Panc1 (cell line): ENCODE measurements around the gene NRP2. TPM values are rescaled to one million over a fixed set of nuclear protein-coding genes. Genes with fewer than 3 reads are reported as not detected.

Source experiments
- ATAC-seq: fragments of 200-7000 bp; cut with Tn5 transposase; 2 replicates; pipeline ENCODE4 v1.9.1; 2020; ENCODE audit warnings: mild to moderate bottlenecking, moderate library complexity
- BruUV-seq: library from RNA; stranded (reverse); fragments of 400-500 nt; replicated peaks from 2 replicates; lab custom pipeline; 2021; lab: Mats Ljungman, UMichigan
- CTCF ChIA-PET: fragments of 300-600 bp; sonication (Branson Sonifier 250); formaldehyde crosslinking; loops from one replicate; lab custom pipeline; 2022; ENCODE audit warnings: antibody characterized with exemption; lab: Charles Lee
- POLR2A ChIA-PET: fragments of 300-600 bp; sonication (Branson Sonifier 250); formaldehyde crosslinking; loops from one replicate; lab custom pipeline; 2022; ENCODE audit warnings: antibody characterized with exemption; lab: Charles Lee
- DNase-seq: peaks from one replicate; pipeline ENCODE4 v3.0.0-alpha.2; 2010; ENCODE audit warnings: low read depth, low spot score
- H3K27ac ChIP-seq: 2 replicates; pipeline ENCODE4 v1.5.1; 2011; ENCODE audit warnings: mild to moderate bottlenecking, low read length, inconsistent platforms
- H3K27me3 ChIP-seq: fragments of 200-500 bp; sonication (Bioruptor generic); 2 replicates; pipeline ENCODE4 v1.6.0; 2014; ENCODE audit warnings: low read length, inconsistent platforms; ENCODE audit not compliant: control insufficient read depth, insufficient read depth
- H3K36me3 ChIP-seq: fragments of 200-500 bp; sonication (Bioruptor generic); 2 replicates; pipeline ENCODE4 v1.5.1; 2014; ENCODE audit warnings: inconsistent platforms, mild to moderate bottlenecking, low read length, moderate library complexity; ENCODE audit not compliant: control insufficient read depth, insufficient read depth
- H3K4me1 ChIP-seq: 2 replicates; pipeline ENCODE4 v1.5.1; 2011; ENCODE audit warnings: inconsistent platforms, mild to moderate bottlenecking, low read length, moderate library complexity; ENCODE audit not compliant: control insufficient read depth, insufficient read depth
- H3K4me3 ChIP-seq, 2 experiments: 2 replicates each; pipeline ENCODE4 v1.5.1; 2011 to 2012; ENCODE audit warnings: low read depth in 2 of 2, low read length in 2 of 2, mild to moderate bottlenecking in 2 of 2, inconsistent platforms in 1 of 2, moderate library complexity in 1 of 2
- H3K9me3 ChIP-seq: fragments of 200-500 bp; sonication (Bioruptor generic); 2 replicates; pipeline ENCODE4 v1.5.1; 2014; ENCODE audit warnings: low read depth, mild to moderate bottlenecking, inconsistent platforms, low read length, moderate library complexity; ENCODE audit not compliant: control insufficient read depth, insufficient read depth
- POLR2AphosphoS5 ChIP-seq: IDR thresholded peaks from 2 replicates; pipeline ENCODE4 v1.6.1; 2012; ENCODE audit warnings: mild to moderate bottlenecking, low read depth, low read length, moderate library complexity
- SIN3A ChIP-seq: IDR thresholded peaks from 2 replicates; pipeline ENCODE4 v1.6.1; 2012; ENCODE audit warnings: low read depth, mild to moderate bottlenecking, low read length, moderate library complexity, borderline replicate concordance; ENCODE audit not compliant: insufficient read depth
- TCF7L2 ChIP-seq: IDR thresholded peaks from 2 replicates; pipeline ENCODE4 v1.6.1; 2011; ENCODE audit warnings: mild to moderate bottlenecking, low read depth, low read length, inconsistent platforms
- in situ Hi-C: cut with HindIII; loops from 2 replicates; pipeline ENCODE4 v1.10.0; 2016; ENCODE audit warnings: low sequenced_read_pairs, low pct_unique_long_range_greater_than_20kb
- intact Hi-C: fragments of 100-400 bp; cut with micrococcal nuclease; formaldehyde crosslinking; loops from one replicate; pipeline ENCODE4 v1.10.0; 2022; ENCODE audit not compliant: unreplicated experiment
- total RNA-seq: library from RNA; stranded (reverse); gene quantifications from one replicate; pipeline ENCODE4 v1.2.1, GENCODE V29; 2021; ENCODE audit not compliant: unreplicated experiment
- TF ChIP-seq, protein P1 (sequence below), 2 experiments: IDR thresholded peaks; 2 replicates each; pipeline ENCODE4 v1.6.1; 2011 to 2012; ENCODE audit warnings: low read depth in 2 of 2, control low read depth in 1 of 2, low read length in 1 of 2, mild to moderate bottlenecking in 1 of 2, moderate library complexity in 1 of 2; ENCODE audit not compliant: insufficient read depth in 1 of 2
- TF ChIP-seq, protein P2 (sequence below): fragments of 450-650 bp; IDR thresholded peaks from 2 replicates; pipeline ENCODE4 v1.5.1; 2017; ENCODE audit warnings: mild to moderate bottlenecking

NRP2 gene
- total RNA-seq, 1 experiment from 2014 or later = 6.7 TPM

DNA sequence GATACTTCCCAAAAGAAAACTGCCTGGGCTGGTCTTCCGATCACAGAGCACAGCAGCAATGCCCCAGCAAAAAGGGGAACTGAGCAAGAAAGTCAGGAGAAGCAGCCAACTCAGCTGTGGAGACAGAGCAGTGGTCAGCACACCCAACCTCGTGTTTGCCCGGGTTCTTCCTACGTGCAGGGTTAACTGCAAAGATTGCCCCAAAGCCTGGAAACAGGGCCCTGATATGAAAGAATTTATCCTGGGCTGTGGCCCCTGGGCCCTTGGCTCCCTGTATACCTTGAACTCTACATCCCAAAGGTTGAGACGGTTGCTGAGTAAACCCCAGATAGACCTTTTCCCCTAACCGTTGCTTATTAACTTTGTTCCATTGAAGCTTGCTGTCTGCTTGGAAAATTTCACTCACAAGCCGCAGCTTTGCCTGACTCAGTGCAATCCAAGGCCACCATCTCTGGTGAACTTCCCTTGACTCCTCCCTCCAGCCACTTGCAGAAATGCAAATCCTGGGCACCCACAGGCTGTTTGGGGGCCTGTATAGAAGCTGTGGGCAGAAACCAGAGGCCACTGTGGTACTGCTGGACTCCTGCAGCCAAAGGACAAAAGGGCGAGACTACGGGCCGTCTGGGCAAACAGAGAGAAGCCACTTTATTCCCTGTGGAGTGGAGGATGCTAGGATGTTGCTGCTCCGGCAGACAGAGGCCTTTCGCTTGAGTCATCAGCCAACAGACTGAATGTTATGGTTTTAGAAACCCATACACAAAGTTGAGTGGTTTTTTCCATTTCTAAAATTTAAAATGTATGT, 18.2 kb downstream of the NRP2 start:
- H3K27me3 ChIP-seq = no peaks in the 10 kb centered on the region
- H3K9me3 ChIP-seq = no peaks in the 10 kb centered on the region
- DNase-seq = peak; percentile 51
- H3K4me3 ChIP-seq = no peak overlapping the region
- in situ Hi-C loops (no loop called here), intact Hi-C loops (no loop called here)
- peak overlapping the region; percentile 23; the same call in 1 of the 2 replicates for H3K27ac ChIP-seq
- POLR2A ChIA-PET = no interaction called here
- peaks cover 17% of the 10 kb centered on the region; the same call in 1 of the 2 replicates for H3K4me1 ChIP-seq
- H3K36me3 ChIP-seq = no peaks in the 10 kb centered on the region
- peak; percentile 81 for ATAC-seq
- TF ChIP-seq TCF7L2 = no peak
- no TSS peak for BruUV-seq
- CTCF ChIA-PET = no interaction called here

GRCh38 chr2:205701509-205701908, 19.2 kb downstream of the NRP2 start:
- no peaks in the 10 kb centered on the region for H3K36me3 ChIP-seq
- TF ChIP-seq SIN3A (no peak), POLR2AphosphoS5 (no peak), TCF7L2 (no peak)
- TF ChIP-seq, protein P1, sequence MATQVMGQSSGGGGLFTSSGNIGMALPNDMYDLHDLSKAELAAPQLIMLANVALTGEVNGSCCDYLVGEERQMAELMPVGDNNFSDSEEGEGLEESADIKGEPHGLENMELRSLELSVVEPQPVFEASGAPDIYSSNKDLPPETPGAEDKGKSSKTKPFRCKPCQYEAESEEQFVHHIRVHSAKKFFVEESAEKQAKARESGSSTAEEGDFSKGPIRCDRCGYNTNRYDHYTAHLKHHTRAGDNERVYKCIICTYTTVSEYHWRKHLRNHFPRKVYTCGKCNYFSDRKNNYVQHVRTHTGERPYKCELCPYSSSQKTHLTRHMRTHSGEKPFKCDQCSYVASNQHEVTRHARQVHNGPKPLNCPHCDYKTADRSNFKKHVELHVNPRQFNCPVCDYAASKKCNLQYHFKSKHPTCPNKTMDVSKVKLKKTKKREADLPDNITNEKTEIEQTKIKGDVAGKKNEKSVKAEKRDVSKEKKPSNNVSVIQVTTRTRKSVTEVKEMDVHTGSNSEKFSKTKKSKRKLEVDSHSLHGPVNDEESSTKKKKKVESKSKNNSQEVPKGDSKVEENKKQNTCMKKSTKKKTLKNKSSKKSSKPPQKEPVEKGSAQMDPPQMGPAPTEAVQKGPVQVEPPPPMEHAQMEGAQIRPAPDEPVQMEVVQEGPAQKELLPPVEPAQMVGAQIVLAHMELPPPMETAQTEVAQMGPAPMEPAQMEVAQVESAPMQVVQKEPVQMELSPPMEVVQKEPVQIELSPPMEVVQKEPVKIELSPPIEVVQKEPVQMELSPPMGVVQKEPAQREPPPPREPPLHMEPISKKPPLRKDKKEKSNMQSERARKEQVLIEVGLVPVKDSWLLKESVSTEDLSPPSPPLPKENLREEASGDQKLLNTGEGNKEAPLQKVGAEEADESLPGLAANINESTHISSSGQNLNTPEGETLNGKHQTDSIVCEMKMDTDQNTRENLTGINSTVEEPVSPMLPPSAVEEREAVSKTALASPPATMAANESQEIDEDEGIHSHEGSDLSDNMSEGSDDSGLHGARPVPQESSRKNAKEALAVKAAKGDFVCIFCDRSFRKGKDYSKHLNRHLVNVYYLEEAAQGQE (IDR thresholded peaks at IDR 0.05; ENCODE audit: insufficient read depth in 1 of 2, low read depth in 2 of 2, low read length in 1 of 2) = no peak
- TF ChIP-seq, protein P2, sequence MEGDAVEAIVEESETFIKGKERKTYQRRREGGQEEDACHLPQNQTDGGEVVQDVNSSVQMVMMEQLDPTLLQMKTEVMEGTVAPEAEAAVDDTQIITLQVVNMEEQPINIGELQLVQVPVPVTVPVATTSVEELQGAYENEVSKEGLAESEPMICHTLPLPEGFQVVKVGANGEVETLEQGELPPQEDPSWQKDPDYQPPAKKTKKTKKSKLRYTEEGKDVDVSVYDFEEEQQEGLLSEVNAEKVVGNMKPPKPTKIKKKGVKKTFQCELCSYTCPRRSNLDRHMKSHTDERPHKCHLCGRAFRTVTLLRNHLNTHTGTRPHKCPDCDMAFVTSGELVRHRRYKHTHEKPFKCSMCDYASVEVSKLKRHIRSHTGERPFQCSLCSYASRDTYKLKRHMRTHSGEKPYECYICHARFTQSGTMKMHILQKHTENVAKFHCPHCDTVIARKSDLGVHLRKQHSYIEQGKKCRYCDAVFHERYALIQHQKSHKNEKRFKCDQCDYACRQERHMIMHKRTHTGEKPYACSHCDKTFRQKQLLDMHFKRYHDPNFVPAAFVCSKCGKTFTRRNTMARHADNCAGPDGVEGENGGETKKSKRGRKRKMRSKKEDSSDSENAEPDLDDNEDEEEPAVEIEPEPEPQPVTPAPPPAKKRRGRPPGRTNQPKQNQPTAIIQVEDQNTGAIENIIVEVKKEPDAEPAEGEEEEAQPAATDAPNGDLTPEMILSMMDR = no peak
- in situ Hi-C loops (no loop called here), intact Hi-C loops (no loop called here)
- no peaks in the 10 kb centered on the region for H3K9me3 ChIP-seq
- H3K4me3 ChIP-seq = no peak overlapping the region
- DNase-seq = no peak
- ChIA-PET POLR2A (no interaction called here), CTCF (no interaction called here)
- no peaks in the 10 kb centered on the region for H3K27me3 ChIP-seq
- BruUV-seq = no TSS peak
- peaks cover 17% of the 10 kb centered on the region; the same call in 1 of the 2 replicates for H3K4me1 ChIP-seq
- ATAC-seq = no peak
- no peak overlapping the region for H3K27ac ChIP-seq

DNA sequence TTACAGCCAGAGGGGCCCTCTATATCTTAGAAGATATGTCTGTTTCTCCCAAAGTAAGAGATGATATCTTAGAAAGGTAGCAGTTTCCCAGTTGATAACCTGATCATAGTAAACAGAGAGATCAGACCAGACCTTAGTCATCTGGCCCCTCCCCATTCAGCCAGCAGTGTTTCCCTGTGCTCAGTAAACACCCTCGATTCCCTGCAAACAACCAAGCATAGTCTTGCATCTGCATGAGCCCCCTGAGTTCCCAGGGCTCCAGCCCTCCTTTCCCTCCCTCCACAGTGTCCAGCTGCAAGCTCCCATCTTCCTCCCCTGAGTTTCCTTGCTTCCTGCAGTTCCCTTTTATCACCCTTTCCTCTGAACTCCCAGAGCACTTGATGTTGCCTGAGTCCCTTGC, 20.3 kb downstream of the NRP2 start:
- H3K36me3 ChIP-seq = no peaks in the 10 kb centered on the region
- CTCF ChIA-PET = no interaction called here
- no peak overlapping the region for H3K4me3 ChIP-seq
- ATAC-seq (no peak), DNase-seq (no peak)
- H3K9me3 ChIP-seq = no peaks in the 10 kb centered on the region
- no peaks in the 10 kb centered on the region for H3K27me3 ChIP-seq
- TF ChIP-seq, protein P1 (IDR thresholded peaks at IDR 0.05; ENCODE audit: insufficient read depth in 1 of 2, low read depth in 2 of 2, low read length in 1 of 2) = no peak
- TF ChIP-seq TCF7L2 = no peak
- TF ChIP-seq, protein P2 = no peak
- no peak for TF ChIP-seq SIN3A
- TF ChIP-seq POLR2AphosphoS5 = no peak
- H3K4me1 ChIP-seq = peaks cover 21% of the 10 kb centered on the region
- intact Hi-C loops (no loop called here), in situ Hi-C loops (no loop called here)
- POLR2A ChIA-PET = no interaction called here
- no peak overlapping the region for H3K27ac ChIP-seq
- no TSS peak for BruUV-seq
